Activated B cell treated with CpG ODN at 0.5 μM for 24 hours (primary cell): ENCODE measurements around the gene CWF19L2. TPM values are rescaled to one million over a fixed set of nuclear protein-coding genes. Genes with fewer than 3 reads are reported as not detected.

Source experiments
- ATAC-seq: fragments of 200-7000 bp; cut with Tn5 transposase; one replicate; pipeline ENCODE4 v1.10.0; 2021; ENCODE audit warnings: low read depth, mild to moderate bottlenecking, moderate library complexity
- CTCF ChIA-PET: fragments of 350-600 bp; sonication (Branson Sonifier 250); formaldehyde crosslinking; loops from one replicate; lab custom pipeline; 2021; ENCODE audit warnings: antibody characterized with exemption; lab: Charles Lee
- POLR2A ChIA-PET: fragments of 350-600 bp; sonication (Branson Sonifier 250); formaldehyde crosslinking; loops from one replicate; lab custom pipeline; 2021; ENCODE audit warnings: antibody characterized with exemption; lab: Charles Lee
- DNase-seq: peaks from one replicate; pipeline ENCODE4 v3.0.0; 2022
- H3K27ac Mint-ChIP-seq: one replicate; pipeline ENCODE4 v1.8.0; 2020; ENCODE audit warnings: mixed read lengths
- H3K27me3 Mint-ChIP-seq: one replicate; pipeline ENCODE4 v1.8.0; 2021; ENCODE audit warnings: mixed read lengths
- H3K36me3 Mint-ChIP-seq: one replicate; pipeline ENCODE4 v1.8.0; 2021; ENCODE audit warnings: low read depth, mixed read lengths
- H3K4me1 Mint-ChIP-seq: one replicate; pipeline ENCODE4 v1.8.0; 2021; ENCODE audit warnings: mixed read lengths
- H3K4me3 Mint-ChIP-seq: one replicate; pipeline ENCODE4 v1.8.0; 2020; ENCODE audit warnings: mild to moderate bottlenecking, mixed read lengths
- H3K9me3 Mint-ChIP-seq: one replicate; pipeline ENCODE4 v1.8.0; 2020; ENCODE audit warnings: mixed read lengths
- CTCF ChIP-seq: fragments of 200-600 bp; IDR thresholded peaks from one replicate; pipeline ENCODE4 v1.8.0; 2022; ENCODE audit warnings: antibody characterized with exemption, mild to moderate bottlenecking
- intact Hi-C: fragments of 100-400 bp; cut with micrococcal nuclease; formaldehyde crosslinking; loops from one replicate; pipeline ENCODE4 v1.15.1; 2024
- total RNA-seq: library from RNA; stranded (reverse); gene quantifications from 2 replicates; pipeline ENCODE4 v1.2.3, GENCODE V29; 2022

Gene CWF19L2
- total RNA-seq, 1 donor from 2014 or later, result 26.1 TPM

- Mint-ChIP-seq H3K9me3 (peaks cover 8% of the 10 kb centered on the region), H3K27me3 (no peaks in the 10 kb centered on the region), H3K4me3 (no peak overlapping the region), H3K4me1 (no peaks in the 10 kb centered on the region), H3K36me3 (peaks cover 60% of the 10 kb centered on the region), H3K27ac (no peak overlapping the region)
- intact Hi-C loops, result no loop called here
- no peak for DNase-seq
- TF ChIP-seq CTCF, result no peak
- no peak for ATAC-seq
- ChIA-PET POLR2A (no interaction called here), CTCF (no interaction called here)
These were observed 163.8 kb downstream of the CWF19L2 start for GRCh38 chr11:107293677-107294344.

- H3K27me3 Mint-ChIP-seq, result no peaks in the 10 kb centered on the region
- DNase-seq (no peak), ATAC-seq (no peak)
- peaks cover 14% of the 10 kb centered on the region for H3K9me3 Mint-ChIP-seq
- POLR2A ChIA-PET, result no interaction called here
- H3K36me3 Mint-ChIP-seq, result peaks cover 3% of the 10 kb centered on the region
- intact Hi-C loops, result no loop called here
- no peak overlapping the region for H3K27ac Mint-ChIP-seq
- CTCF ChIA-PET, result no interaction called here
- TF ChIP-seq CTCF, result no peak
- no peaks in the 10 kb centered on the region for H3K4me1 Mint-ChIP-seq
- H3K4me3 Mint-ChIP-seq, result no peak overlapping the region
These were observed 175.4 kb downstream of the CWF19L2 start for GRCh38 chr11:107282195-107282594.

Other genes starting within 250 kb of the CWF19L2 start
- gene ALKBH8, start 107.9 kb upstream of the CWF19L2 start, total RNA-seq, result 11.8 and 12.4 TPM in 2 replicates
- gene ELMOD1, start 133.3 kb upstream of the CWF19L2 start, total RNA-seq, result not detected in 2 replicates